Body of pancreas (tissue), 4 donors: ENCODE measurements around the gene PREB. TPM values are rescaled to one million over a fixed set of nuclear protein-coding genes. Genes with fewer than 3 reads are reported as not detected.

Experiments used
- ATAC-seq: fragments of 150-250 bp; one replicate; pipeline ENCODE4 v1.9.1; 2016
- DNase-seq, 4 donors: peaks; one replicate each; pipeline ENCODE4 v3.0.0-alpha.2; 2019
- H3K27ac ChIP-seq, 4 donors: fragments of 200-600 bp; sonication (generic); 1 replicate in 3 of 4; 2 replicates in 1 of 4; pipeline versions ENCODE4 v1.5.1 to v1.6.1; 2016 to 2019; ENCODE audit warnings: mild to moderate bottlenecking in 1 of 4, mixed read lengths in 1 of 4, moderate library complexity in 1 of 4
- H3K27me3 ChIP-seq, 2 donors: fragments of 200-600 bp; sonication (generic); one replicate each; pipeline ENCODE4 v1.6.0; 2016; ENCODE audit warnings: mild to moderate bottlenecking in 1 of 2
- H3K36me3 ChIP-seq, 2 donors: fragments of 200-600 bp; sonication (generic); replicated peaks in 1 of 2; 2 replicates each; pipeline ENCODE4 v1.5.1; 2016; ENCODE audit warnings: low read depth in 2 of 2; ENCODE audit not compliant: insufficient read depth in 1 of 2
- H3K4me1 ChIP-seq: fragments of 200-600 bp; sonication (generic); one replicate; pipeline ENCODE4 v1.6.0; 2016
- H3K4me3 ChIP-seq, 2 donors: fragments of 200-600 bp; sonication (generic); 1 replicate in 1 of 2; 2 replicates in 1 of 2; pipeline ENCODE4 v1.5.1; 2016 to 2019
- H3K9me3 ChIP-seq, 3 donors: fragments of 200-600 bp; sonication (generic); 1 replicate in 2 of 3; 2 replicates in 1 of 3; pipeline ENCODE4 v1.5.1; 2016
- POLR2A ChIP-seq, 3 donors: fragments of 450-650 bp; IDR thresholded peaks; one replicate each; pipeline ENCODE4 v1.6.1; 2016; ENCODE audit warnings: antibody characterized with exemption in 3 of 3, mild to moderate bottlenecking in 2 of 3
- WGBS, 2 donors: methylation state at CpG; one replicate each; pipeline ENCODE4 v1.1.5; 2017; 5-methylcytosine and 5-hydroxymethylcytosine counted together
- intact Hi-C: fragments of 100-400 bp; cut with DNase I; formaldehyde crosslinking; loops from one replicate; pipeline ENCODE4 v1.15.1; 2023
- total RNA-seq, 2 donors: library from RNA; depleted of rRNA; stranded (reverse); fragments of >200 nt; gene quantifications; one replicate each; pipeline ENCODE4 v1.1.0, GENCODE V29; 2016
- TF ChIP-seq, protein P1 (sequence below), 7 experiments: fragments of 450-650 bp in 4 of 7; fragments of 200-600 bp in 3 of 7; sonication (generic) in 3 of 7; IDR thresholded peaks; one replicate each; pipeline ENCODE4 v1.5.1; 2016 to 2019; ENCODE audit warnings: antibody characterized with exemption in 7 of 7

The PREB gene
- total RNA-seq, 2 donors from 2014 or later: 56.3 to 103 TPM

DNA sequence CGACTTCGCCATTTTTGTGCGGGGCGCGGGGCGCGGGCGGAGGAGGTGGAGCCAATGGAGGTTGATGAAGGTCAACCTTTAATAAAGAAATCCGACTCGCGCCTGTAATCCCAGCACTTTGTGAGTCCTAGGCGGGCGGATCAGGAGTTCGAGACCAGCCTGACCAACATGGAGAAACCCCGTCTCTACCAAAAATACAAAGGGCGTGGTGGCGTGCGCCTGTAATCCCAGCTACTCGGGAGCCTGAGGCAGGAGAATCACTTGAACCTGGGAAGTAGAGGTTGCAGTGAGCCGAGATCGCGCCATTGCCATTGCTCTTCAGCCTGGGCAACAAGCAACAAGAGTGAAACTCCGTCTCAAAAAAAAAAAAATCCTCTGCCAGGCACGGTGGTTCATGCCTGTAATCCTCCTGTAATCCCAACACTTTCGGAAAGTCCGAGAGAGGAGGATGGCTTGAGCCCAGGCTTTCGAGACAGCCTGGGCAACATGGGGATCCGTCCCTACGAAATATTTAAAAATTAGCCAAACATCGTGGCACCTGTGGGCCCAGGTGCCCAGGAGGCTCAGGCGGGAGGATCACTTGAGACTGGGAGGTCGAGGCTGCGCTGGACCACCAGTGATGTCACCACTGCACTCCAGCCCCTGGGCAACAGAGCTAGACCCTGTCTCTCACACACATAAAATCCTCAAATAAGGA is 493 bp upstream of the PREB start:
- TF ChIP-seq, protein P1, sequence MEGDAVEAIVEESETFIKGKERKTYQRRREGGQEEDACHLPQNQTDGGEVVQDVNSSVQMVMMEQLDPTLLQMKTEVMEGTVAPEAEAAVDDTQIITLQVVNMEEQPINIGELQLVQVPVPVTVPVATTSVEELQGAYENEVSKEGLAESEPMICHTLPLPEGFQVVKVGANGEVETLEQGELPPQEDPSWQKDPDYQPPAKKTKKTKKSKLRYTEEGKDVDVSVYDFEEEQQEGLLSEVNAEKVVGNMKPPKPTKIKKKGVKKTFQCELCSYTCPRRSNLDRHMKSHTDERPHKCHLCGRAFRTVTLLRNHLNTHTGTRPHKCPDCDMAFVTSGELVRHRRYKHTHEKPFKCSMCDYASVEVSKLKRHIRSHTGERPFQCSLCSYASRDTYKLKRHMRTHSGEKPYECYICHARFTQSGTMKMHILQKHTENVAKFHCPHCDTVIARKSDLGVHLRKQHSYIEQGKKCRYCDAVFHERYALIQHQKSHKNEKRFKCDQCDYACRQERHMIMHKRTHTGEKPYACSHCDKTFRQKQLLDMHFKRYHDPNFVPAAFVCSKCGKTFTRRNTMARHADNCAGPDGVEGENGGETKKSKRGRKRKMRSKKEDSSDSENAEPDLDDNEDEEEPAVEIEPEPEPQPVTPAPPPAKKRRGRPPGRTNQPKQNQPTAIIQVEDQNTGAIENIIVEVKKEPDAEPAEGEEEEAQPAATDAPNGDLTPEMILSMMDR (IDR thresholded peaks at IDR 0.05): no peak
- no peak for TF ChIP-seq POLR2A (IDR thresholded peaks at IDR 0.05)
- intact Hi-C loops: no loop called here
- no peak for DNase-seq
- ATAC-seq: no peak
- H3K36me3 ChIP-seq: peaks cover 5 to 16% of the 10 kb centered on the region in 2 donors
- peak overlapping the region in 2 of 4 donors; percentile 83 to 89 for H3K27ac ChIP-seq
- 62 to 89% methylated on average over 7 to 26 of the region's 33 CpGs for WGBS, 2 donors
- H3K4me3 ChIP-seq: no peak overlapping the region
- H3K9me3 ChIP-seq: no peaks in the 10 kb centered on the region
- H3K27me3 ChIP-seq: no peaks in the 10 kb centered on the region
- peaks cover 20% of the 10 kb centered on the region for H3K4me1 ChIP-seq

DNA sequence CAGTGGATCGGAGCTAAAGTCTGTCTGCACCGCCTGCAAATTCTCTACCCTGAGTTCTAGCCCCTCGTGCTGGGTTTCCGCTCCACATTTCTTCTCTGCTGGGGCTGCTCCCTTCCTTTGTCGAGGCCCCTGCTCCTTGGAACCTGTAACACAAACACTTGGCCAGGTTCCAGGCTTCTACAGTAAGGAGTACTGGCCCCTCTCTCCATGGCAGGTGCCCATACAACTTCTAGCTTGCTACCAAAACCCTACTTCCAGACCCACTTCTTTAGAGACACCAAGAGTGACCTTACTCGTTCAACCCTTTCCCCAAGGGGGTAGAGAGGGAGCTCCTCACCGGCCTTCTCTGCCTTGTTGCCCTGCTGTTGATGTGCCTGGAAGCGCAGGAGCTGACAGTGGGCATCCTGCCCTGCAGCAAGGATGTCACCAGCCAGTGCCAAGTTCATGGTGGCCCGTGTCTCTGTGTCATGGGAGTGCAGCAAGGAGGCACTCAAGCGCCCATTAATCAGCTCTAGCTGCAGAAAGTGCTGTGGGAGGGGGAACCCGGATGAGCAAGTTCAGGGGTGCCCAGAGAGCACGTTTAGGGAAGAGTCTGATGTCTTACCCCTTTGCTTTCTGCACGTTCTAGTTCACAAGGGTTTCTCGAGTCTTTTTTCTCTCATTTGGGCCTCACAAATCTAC is 1.1 kb downstream of the PREB start:
- peak overlapping the region in 1 of 4 donors; percentile 78 for H3K27ac ChIP-seq
- peaks cover 20% of the 10 kb centered on the region for H3K4me1 ChIP-seq
- H3K9me3 ChIP-seq: no peaks in the 10 kb centered on the region
- H3K27me3 ChIP-seq: no peaks in the 10 kb centered on the region
- peak overlapping the region; percentile 89 to 95 for H3K4me3 ChIP-seq
- 23 to 25% methylated on average over 14 of the region's 14 CpGs for WGBS, 2 donors
- intact Hi-C loops: no loop called here
- peaks cover 5 to 16% of the 10 kb centered on the region in 2 donors for H3K36me3 ChIP-seq
- TF ChIP-seq, protein P1 (IDR thresholded peaks at IDR 0.05): no peak
- no peak for TF ChIP-seq POLR2A (IDR thresholded peaks at IDR 0.05)
- peak in 3 of 4 donors; percentile 16 to 50 (median 42) for DNase-seq
- ATAC-seq: no peak

DNA sequence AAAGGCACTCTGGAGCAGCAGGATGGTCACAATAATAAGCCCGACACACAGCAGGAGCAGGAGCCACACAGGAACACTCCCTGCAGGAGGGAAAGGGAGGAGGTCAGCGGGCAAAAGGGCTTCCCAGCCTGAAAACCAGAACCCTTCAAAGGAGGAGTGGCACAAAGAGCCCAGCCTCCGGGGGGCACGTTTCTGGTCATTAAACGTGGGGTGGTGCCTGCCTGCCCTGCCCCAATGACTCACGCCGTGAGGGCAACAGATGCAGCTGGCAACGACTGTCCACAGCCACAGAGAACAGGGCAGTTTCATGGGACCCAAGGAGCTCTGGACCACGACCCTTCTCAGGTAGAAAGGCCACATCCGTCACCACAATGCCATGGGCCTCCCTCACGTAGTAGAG is 3.0 kb downstream of the PREB start:
- WGBS, 2 donors: 85% methylated on average over 5 to 11 of the region's 11 CpGs
- DNase-seq: no peak

DNA sequence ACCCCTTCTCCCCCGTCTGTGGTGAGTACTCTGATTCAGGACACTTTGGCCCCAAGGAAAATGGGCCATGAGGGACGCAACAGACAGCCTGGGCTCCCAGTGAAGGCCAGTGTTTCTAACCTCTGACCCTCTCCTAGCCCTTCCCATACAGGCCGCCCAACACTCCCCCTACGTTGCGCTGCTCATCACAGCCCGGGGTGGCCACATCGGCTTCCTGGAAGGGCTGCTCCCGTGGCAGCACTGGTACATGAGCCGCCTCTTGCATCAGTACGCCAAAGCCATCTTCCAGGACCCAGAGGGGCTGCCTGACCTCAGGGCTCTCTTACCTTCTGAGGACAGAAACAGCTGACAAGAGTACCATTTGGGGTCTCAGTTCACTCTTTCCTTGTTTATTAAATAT is 4.0 kb downstream of the PREB start:
- WGBS, 2 donors: 90% methylated on average over 10 of the region's 10 CpGs
- no peak for TF ChIP-seq POLR2A (IDR thresholded peaks at IDR 0.05)
- TF ChIP-seq, protein P1 (IDR thresholded peaks at IDR 0.05): no peak
- Histone ChIP-seq H3K36me3 (peaks cover 5 to 16% of the 10 kb centered on the region in 2 donors), H3K4me3 (no peak overlapping the region), H3K9me3 (no peaks in the 10 kb centered on the region), H3K27me3 (no peaks in the 10 kb centered on the region), H3K27ac (no peak overlapping the region), H3K4me1 (peaks cover 20% of the 10 kb centered on the region)
- DNase-seq: no peak
- intact Hi-C loops: no loop called here
- no peak for ATAC-seq

More for the DNA sequence above, 3.0 kb downstream of the PREB start:
- H3K4me1 ChIP-seq: peaks cover 20% of the 10 kb centered on the region
- H3K4me3 ChIP-seq: no peak overlapping the region
- TF ChIP-seq, protein P1 (IDR thresholded peaks at IDR 0.05): no peak
- TF ChIP-seq POLR2A (IDR thresholded peaks at IDR 0.05): no peak
- no peaks in the 10 kb centered on the region for H3K27me3 ChIP-seq
- no peaks in the 10 kb centered on the region for H3K9me3 ChIP-seq
- H3K36me3 ChIP-seq: peaks cover 5 to 16% of the 10 kb centered on the region in 2 donors
- no peak overlapping the region for H3K27ac ChIP-seq
- no peak for ATAC-seq
- intact Hi-C loops: no loop called here
